Gastrocnemius medialis (tissue), 4 donors: ENCODE data around the gene THRB.

Source experiments
- POLR2A ChIP-seq, 2 donors: fragments of 450-650 bp; IDR thresholded peaks; one replicate each; pipeline ENCODE4 v1.6.1; 2017; ENCODE audit warnings: antibody characterized with exemption in 2 of 2, mild to moderate bottlenecking in 2 of 2, moderate library complexity in 2 of 2
- TF ChIP-seq, protein P1 (sequence below), 5 experiments: fragments of 450-650 bp in 3 of 5; fragments of 200-600 bp in 2 of 5; sonication (generic) in 2 of 5; IDR thresholded peaks in 4 of 5; conservative IDR thresholded peaks in 1 of 5; 1 replicate in 4 of 5; 2 replicates in 1 of 5; pipeline ENCODE4 v1.5.1; 2016 to 2019; ENCODE audit warnings: antibody characterized with exemption in 5 of 5, mild to moderate bottlenecking in 3 of 5, moderate library complexity in 3 of 5

DNA sequence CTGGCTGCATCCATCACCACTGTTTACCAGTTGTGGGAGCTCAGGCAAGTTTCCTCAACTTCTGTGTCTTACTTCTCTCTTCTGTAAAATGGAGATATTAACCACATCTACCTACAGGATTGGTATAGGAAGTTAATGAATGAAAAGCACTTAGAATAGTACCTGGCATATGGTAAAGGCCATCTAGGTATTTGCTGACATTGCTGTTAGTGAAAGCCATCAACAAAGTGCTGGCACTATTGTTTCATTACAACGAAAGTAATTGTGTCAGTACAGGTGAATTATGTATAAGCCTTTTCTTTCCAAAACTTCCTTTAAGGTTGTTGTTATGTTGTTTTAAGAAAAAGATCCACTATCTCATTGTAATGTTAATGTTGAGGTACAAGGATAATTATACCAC, 352.5 kb downstream of the THRB start:
- TF ChIP-seq, protein P1, sequence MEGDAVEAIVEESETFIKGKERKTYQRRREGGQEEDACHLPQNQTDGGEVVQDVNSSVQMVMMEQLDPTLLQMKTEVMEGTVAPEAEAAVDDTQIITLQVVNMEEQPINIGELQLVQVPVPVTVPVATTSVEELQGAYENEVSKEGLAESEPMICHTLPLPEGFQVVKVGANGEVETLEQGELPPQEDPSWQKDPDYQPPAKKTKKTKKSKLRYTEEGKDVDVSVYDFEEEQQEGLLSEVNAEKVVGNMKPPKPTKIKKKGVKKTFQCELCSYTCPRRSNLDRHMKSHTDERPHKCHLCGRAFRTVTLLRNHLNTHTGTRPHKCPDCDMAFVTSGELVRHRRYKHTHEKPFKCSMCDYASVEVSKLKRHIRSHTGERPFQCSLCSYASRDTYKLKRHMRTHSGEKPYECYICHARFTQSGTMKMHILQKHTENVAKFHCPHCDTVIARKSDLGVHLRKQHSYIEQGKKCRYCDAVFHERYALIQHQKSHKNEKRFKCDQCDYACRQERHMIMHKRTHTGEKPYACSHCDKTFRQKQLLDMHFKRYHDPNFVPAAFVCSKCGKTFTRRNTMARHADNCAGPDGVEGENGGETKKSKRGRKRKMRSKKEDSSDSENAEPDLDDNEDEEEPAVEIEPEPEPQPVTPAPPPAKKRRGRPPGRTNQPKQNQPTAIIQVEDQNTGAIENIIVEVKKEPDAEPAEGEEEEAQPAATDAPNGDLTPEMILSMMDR (IDR thresholded peaks at IDR 0.05 in 4 of 5, conservative IDR thresholded peaks at IDR 0.05 in 1 of 5), result no peak
- no peak for TF ChIP-seq POLR2A (IDR thresholded peaks at IDR 0.05)
